HG03520 (cell line): Measurements from ENCODE around the gene C12orf57.

Source experiments
- ATAC-seq: cut with Tn5 transposase; IDR thresholded peaks from one replicate; pipeline ENCODE4 v1.9.1; 2021; ENCODE audit warnings: mild to moderate bottlenecking, moderate library complexity; ENCODE audit not compliant: unreplicated experiment

C12orf57 gene

GRCh38 chr12:6917491-6918231 lies 26.2 kb upstream of the C12orf57 start:
- ATAC-seq: no peak

GRCh38 chr12:6919588-6919987 lies 24.2 kb upstream of the C12orf57 start:
- ATAC-seq: no peak

GRCh38 chr12:6921539-6921938 lies 22.3 kb upstream of the C12orf57 start:
- no peak for ATAC-seq

- ATAC-seq: no peak
Measured at GRCh38 chr12:6921996-6922946, 21.6 kb upstream of the C12orf57 start.

- ATAC-seq: no peak
Measured at GRCh38 chr12:6923003-6923732, 20.7 kb upstream of the C12orf57 start.

- no peak for ATAC-seq
Measured at GRCh38 chr12:6923851-6924250, 20.0 kb upstream of the C12orf57 start.

- ATAC-seq: no peak
Measured at GRCh38 chr12:6925239-6925539, 18.6 kb upstream of the C12orf57 start.

GRCh38 chr12:6925540-6926279 lies 18.1 kb upstream of the C12orf57 start:
- ATAC-seq: no peak

GRCh38 chr12:6927379-6928021 lies 16.3 kb upstream of the C12orf57 start, which contains the start of gene ATN1:
Gene ATN1, plus strand, starts transcription at chr12:6927959. Its CDS starts 6,043 bp downstream, at chr12:6934002.
- no peak for ATAC-seq

GRCh38 chr12:6928022-6928702 lies 15.7 kb upstream of the C12orf57 start:
- no peak for ATAC-seq

- ATAC-seq: no peak
Measured at GRCh38 chr12:6928703-6929407, 15.0 kb upstream of the C12orf57 start.

GRCh38 chr12:6929466-6930452 lies 14.1 kb upstream of the C12orf57 start:
- ATAC-seq: no peak

GRCh38 chr12:6932766-6933165 lies 11.1 kb upstream of the C12orf57 start:
- ATAC-seq: no peak

GRCh38 chr12:6934110-6934509 lies 9.7 kb upstream of the C12orf57 start:
- ATAC-seq: no peak

GRCh38 chr12:6935371-6936193 lies 8.2 kb upstream of the C12orf57 start:
- no peak for ATAC-seq

GRCh38 chr12:6936194-6936635 lies 7.6 kb upstream of the C12orf57 start:
- no peak for ATAC-seq
